HG02571 (cell line): Measurements from ENCODE around the gene NUDT21.
A peak's percentile ranks its signal among the peaks of the same experiment; 100 is the strongest.

Experiments
- ATAC-seq: cut with Tn5 transposase; IDR thresholded peaks from one replicate; pipeline ENCODE4 v1.9.1; 2021; ENCODE audit warnings: mild to moderate bottlenecking, moderate library complexity; ENCODE audit not compliant: unreplicated experiment

NUDT21 gene

GRCh38 chr16:56463153-56463552 is 12.0 kb upstream of the NUDT21 start:
- ATAC-seq = no peak

GRCh38 chr16:56462064-56462796 is 11.1 kb upstream of the NUDT21 start:
- ATAC-seq = no peak

DNA sequence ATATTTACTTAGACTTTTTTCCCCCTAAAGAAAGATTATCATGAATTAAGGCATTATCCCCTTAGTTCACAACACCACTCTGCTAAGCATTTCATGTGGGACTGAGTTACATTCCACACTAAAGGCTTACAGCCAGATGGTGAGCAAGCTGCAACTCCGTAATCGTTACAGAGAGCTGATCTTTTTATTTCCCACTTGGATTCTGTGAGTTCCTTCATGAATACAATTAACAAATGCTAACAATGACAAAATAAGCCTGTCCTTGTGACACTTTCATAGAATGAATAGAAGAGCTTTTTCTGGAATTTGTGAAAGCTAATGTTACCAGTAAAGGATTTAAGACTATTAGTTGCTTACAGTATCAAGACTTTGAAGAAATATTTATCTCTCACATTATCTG is 9.0 kb upstream of the NUDT21 start:
- no peak for ATAC-seq

GRCh38 chr16:56457927-56458470 is 6.9 kb upstream of the NUDT21 start:
- ATAC-seq = no peak

- peak; percentile 26 for ATAC-seq
These were observed 889 bp upstream of the NUDT21 start for GRCh38 chr16:56451753-56452689.

GRCh38 chr16:56450275-56450985 is 702 bp downstream of the NUDT21 start:
- ATAC-seq = no peak

DNA sequence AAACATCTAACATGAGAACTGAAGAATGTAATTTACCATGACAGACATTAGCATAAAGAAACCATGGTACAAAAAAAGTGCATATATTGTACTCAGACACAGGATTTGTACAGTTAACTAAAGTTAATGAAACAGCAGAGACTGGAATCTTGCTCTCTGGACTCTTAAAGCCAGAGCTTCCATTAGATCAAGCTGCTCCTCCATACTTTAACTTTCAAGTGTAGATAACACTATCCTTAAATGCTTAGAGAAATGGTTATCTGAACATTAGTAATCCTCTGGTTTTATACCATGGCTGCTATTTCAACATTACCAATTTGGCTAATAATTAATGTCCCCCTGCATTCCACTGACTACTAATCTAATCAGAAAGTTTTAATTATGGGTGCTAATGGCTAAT is 3.1 kb downstream of the NUDT21 start:
- no peak for ATAC-seq

GRCh38 chr16:56447286-56447685 is 3.8 kb downstream of the NUDT21 start:
- no peak for ATAC-seq

DNA sequence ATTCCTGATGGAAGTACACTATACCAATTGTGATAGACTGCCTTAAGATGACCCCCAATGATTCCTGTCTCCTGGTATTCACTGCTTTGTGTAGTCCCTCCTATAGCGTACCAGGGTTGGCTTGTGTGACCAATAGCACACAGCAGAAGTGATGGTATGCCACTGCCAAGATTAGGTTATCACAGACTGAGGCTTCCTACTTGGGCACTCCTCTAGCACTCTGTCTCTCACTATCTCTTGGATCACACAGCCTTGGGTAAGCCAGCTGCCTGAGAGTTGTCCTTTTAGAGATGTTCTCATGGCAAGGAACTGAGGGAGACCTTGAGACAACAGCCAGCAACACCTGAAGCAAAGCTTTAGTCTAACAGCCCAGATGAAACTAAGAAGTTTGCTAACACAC is 13.1 kb downstream of the NUDT21 start:
- no peak for ATAC-seq

- no peak for ATAC-seq
These were observed 14.9 kb downstream of the NUDT21 start for GRCh38 chr16:56436258-56436657.

DNA sequence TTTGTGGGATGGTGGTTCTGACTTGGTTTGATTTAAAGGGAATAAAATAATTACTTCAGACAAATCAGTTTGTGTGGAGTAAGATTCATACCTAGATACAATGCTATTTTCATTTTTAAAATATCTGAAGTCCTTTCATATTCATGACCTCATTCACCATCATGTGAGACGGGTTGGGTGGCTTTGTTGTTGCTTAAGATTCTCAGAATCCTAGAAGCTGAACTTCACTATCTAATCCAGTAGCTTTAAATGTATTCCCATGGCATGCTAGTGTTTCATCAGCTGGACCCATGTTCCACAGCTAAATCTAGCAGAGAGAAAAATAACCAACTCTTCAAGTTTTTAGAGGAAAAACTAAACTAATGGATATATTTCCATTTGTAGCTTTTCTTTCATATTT is 23.0 kb downstream of the NUDT21 start:
- no peak for ATAC-seq

- ATAC-seq = no peak
These were observed 24.5 kb downstream of the NUDT21 start for GRCh38 chr16:56426585-56426984.

- ATAC-seq = peak; percentile 82
These were observed 25.7 kb downstream of the NUDT21 start, which contains the start of gene AMFR for GRCh38 chr16:56425439-56425832. TSS of gene AMFR (minus strand) at chr16:56425545. CDS start at chr16:56425327, 218 bp downstream.

DNA sequence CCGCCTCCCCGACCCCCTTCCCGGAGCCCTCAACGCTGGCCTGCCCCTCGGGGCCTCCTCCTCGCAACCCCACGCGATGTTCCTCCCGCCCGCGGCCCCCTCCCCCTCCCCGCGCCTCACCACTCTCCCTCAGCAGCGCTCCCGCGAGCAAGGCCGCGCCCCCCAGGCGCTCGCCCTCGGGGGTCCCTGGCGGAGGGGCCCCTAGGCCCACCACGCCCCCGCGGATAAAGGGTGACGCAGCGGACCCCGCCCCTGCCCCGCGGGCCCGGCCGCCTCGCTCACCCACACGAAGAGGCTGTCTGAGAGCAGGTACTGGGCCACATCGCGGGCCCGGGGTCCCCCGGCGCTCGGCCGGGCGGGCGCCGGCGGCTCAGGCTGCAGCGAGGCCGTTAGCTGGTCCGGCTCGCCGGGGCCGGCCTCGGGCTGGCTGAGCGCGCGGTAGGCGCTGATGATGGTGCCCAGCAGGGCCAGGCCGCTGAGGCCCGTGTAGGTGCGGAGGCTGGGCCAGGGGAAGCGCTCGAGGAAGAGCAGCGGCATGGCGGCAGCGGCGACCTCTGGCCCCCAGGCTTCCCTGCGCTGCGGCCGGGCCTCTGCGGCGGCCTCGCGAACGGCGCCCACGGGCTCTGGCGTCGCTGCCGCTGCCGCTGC is 26.2 kb downstream of the NUDT21 start:
- ATAC-seq = peak; percentile 30

DNA sequence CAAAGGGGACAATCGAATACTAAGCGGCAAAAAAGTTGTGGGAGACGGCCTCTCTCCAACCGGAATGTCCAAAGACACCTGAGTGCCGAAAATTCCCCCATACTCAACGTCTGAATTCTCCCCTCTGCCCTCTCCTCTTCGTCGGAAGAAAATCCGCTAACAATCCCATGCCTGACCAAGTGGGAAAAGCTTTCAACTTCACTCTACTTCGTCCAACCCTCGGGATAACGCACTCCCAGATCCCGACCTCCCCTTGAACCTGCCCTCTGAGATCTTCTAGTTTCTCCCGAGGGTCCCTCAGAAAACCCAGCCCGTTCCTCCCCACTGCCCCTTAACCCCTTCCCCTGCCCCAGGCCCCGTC is 26.7 kb downstream of the NUDT21 start:
- ATAC-seq = no peak

DNA sequence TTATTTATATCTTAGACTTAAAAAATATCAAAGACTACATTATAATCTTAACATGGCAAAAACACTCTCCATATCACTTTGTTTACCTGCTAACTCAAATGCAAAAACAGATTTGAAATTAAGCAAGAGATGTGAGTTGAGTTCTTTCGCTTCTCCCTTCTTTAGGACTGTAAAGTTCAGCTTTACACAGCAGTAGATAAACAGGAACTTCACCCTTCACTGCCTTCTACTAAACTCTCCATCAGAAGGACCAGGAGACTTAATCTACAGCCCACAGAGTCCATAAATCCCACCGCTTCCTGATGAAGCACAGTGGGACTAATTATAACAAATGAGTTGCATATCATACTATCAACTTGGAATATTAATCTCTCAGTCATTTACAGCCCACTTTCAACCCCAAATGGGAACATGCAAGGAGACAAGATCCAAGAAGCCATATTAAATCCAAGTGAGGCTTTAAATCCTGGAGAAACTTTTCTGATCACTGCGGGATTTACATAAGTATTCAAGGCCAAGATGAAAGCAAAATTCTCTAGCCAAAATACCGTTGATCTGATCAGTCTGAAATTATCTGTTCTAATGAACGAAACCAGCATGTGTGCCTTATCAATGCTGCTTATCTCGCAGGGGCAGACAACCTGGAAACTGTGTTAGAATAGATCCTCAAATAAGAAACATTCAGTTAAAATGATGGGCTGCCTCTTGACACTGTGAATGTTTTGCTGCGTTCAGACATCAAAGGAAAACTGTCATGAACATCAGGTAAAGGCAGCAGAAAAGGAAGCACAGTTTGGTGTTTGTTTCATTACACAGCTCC is 27.3 kb downstream of the NUDT21 start:
- ATAC-seq = no peak

DNA sequence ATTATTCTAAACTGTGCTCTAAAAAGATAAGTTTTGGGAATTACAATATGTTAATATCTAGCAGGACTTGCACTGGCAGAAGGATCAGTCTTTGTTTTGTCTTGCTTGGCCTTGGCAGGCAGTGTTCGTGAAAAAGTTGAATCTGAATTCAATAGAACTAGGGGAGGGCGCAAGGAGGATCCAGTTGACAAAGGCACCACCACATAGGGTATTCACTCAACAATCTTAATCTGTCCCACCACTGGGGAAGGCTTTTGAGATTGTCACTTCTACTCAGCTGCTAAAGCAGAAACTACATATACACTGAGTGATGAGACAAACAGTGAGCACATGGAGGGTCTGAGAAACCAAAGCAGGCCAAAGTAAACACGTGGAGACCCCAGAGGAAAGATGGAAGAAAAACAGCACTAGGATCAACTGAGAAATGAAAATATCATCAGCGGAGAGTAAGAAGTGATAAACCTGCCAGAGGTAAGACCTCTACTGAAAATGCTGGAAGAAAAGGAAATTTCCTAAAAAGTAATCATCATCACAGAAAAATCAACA is 28.2 kb downstream of the NUDT21 start:
- no peak for ATAC-seq

DNA sequence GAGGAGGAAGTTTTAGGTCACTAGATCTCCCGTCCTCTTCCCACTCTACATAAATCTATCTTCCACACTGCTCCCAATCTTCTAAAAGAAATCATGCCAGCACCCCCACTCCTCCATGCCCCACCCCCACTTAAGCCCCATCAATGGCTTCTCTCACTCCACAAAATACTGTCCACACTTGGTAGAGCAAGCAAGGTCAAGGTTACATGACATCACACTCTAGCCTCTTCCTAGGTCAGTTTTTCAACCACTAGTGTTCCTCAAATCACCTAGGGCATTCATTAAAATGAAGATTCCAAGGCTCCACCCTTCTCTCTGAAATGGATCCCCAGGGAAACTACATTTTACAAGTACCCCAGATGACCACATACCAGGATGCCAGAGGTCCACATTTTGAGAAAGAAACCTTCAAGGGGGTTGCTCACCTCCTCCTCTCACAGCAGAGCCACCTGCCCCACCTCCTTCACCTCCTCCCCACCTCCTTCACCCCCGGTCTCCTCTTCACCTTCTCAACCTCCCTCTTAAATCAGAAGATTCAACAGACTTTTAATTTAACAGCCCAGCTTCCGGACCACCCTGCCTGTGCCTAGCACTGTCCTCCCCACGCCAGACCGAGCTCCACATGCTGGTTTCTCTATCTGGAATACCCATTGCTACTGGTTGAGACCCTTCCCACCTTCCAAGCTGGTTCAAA is 29.0 kb downstream of the NUDT21 start:
- ATAC-seq = no peak

DNA sequence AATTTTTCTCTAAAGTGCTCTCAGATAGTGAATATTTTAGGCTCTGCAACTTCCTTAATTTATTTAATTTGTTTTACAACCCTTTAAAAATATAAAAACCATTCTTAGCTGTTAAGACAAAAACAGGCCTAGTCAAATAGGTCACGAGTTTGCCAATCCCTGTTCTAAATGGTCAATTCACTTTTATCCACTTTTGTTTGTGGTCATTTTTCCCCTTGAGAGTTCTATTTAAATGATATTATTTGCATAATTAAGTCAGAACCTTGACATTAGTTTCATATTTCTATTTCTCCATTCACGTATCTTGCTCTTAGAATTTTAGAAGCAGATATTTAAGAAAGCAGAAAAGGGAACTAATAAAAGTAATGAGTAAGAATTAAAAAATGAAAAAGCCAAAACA is 29.8 kb downstream of the NUDT21 start:
- no peak for ATAC-seq
